HG03457 (cell line): ENCODE data around the gene P2RY13.

Experiments used
- ATAC-seq: cut with Tn5 transposase; IDR thresholded peaks from one replicate; pipeline ENCODE4 v1.9.1; 2021; ENCODE audit warnings: moderate number of reproducible peaks; ENCODE audit not compliant: unreplicated experiment

The P2RY13 gene

DNA sequence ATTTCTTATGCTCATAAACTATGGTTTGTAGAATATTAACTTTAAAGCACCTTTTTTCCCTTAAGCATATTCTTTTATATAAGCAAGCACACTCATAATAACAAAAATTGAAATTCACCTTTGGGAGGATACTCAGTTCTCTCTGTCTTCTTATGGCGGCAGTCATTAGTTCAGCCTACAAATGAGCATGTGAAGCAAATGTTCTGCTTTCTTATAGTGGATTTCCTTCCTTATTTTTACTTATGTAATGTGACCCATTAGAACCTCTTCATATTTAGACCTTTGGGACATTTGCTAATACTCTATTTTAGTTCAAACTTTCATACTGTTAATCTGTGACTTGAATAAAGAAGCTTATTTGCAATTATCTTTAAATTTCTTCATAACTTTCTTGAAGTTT, at the start of gene P2RY13:
TSS of gene P2RY13 (minus strand) at position 187 of the 400 bp plus-strand sequence. CDS start at position 166, 21 bp downstream.
- no peak for ATAC-seq

DNA sequence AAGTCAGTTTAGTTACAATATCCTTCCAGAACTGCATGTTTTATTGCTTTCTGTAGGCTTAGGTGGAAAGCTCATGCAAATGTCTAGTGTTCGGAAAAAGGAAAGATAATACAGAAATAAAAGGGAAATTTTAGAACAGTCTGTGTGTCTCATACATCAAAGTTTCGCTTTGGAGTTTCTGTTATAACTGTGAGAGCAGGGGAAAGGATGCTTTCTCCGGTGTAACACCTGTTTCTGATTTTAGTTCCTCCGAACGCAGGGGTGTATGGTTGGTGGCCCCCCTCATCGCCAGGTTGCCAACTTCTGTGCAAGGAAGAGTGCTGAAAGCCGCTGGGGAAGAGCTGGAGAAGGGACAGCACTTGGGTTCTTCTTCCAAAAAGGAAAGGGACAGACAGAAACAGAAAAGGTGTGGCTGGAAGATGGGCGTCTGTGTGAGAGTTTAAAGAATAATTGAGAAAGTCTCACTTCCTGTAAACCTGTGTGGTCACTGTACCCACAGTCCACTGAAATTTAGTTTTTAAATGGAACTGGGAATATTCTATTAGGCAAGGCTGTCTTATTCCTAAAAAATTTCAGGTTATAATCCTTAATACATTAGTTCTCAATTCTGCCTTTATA, 48.5 kb upstream of the P2RY13 start:
- no peak for ATAC-seq

DNA sequence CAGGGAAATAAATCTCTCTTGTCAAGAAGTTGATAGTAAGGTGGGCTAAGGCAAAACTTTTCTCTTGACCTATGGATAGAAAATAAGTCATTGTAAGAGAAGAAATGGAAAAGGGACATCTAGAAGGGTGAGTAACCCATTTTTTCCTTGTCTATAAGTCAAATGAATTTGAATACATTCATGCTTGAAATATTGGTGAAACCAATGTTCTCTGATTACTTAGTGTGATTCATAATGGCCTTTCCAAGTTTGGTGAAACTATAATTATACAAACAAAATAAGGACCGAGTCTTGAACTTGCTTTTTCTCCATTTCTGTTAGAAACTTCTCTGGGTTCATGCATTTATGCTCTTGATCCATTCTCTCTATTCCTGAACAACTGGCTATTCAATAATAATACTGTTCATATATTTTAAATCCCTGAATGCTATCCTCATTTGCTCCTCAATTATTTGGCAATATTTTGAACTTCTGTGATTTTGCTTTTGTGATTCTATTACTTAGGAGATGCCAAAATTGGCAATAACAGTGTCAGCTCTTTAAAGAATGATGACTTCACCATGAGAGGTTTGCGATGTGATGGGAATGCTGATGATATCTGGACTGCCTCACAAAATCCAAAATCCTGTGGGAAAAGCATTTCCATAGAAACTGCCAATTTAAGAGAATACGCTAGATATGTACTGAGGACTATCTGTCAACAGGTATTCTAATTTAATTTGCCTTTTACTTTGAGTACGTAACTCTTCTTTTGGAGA, 42.9 kb upstream of the P2RY13 start:
- no peak for ATAC-seq

DNA sequence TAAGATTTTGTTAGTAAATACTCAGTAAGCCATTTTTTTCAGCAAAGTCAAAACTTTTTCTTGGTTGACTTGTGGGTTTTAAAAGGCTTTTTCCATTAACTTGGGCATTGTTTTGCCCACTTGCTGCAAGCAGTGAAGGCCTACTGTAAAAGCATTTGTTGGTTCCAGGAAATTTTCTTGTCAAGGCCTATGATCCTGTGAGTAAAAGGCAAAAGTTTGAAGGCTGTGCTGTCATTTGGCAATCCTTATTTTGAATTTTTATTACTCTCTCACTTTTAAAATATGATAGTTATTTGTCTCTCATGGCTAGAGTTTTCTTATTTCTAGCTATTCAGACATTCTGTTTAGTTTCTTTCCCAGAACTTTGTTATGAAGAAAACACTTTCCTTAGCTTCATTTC, 42.2 kb upstream of the P2RY13 start:
- ATAC-seq = no peak

DNA sequence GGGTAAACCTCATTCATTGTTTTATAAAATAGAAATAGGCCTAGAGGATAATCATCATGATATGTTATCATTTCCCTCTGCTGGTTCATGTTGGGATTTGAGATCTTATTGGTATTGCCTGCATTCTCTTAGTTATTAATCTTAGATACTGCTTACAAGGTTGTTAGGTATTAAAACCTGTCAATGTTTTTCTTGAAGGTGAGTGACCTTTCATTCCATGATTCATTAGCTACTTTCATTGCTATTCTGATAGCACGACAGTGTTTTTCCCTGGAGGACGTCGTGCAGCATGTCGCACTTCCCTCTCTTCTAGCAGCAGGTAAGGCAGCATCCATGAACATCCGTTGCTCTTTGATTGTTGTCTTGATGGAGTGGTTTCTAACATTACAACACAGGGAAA, 38.1 kb upstream of the P2RY13 start:
- no peak for ATAC-seq

DNA sequence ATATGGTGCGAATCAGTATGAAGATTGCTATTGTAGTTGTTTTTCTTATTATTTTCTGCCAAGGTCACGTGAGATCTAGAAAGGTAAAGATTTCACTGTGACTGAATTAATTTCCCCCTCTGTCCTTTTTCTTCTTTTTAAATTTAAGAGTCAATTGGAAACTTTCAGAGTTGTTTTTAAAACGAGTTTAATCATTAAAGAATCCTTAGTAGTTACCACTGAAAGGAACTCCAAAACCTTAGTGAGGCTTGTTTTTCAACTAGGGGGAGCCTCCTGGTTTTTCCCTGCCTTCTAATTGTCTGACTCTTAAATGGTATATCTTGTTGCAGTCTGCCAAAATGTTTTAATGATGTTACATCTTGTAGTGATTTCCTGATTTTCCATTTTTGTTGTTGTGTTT, 37.6 kb upstream of the P2RY13 start:
- no peak for ATAC-seq

DNA sequence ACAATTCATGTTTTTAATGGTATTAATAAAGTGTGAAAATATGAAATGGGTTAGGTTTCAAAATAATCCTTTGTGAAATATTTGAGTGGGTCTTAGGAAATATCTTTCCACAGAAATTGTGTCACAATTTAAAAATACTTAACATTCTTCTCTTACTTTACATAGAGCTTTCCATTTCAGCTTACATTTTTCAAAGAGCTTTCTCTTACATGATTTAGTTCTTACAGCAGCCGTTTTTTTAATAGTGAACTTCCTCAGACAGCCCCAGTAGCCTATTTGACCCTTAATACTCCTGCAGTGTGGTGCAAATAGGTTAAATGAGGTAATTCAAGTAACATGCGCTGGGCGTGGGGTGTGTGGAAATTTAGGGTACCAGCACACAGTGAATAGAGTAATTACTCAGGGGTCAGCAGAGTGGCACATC, 33.4 kb upstream of the P2RY13 start:
- ATAC-seq = no peak

DNA sequence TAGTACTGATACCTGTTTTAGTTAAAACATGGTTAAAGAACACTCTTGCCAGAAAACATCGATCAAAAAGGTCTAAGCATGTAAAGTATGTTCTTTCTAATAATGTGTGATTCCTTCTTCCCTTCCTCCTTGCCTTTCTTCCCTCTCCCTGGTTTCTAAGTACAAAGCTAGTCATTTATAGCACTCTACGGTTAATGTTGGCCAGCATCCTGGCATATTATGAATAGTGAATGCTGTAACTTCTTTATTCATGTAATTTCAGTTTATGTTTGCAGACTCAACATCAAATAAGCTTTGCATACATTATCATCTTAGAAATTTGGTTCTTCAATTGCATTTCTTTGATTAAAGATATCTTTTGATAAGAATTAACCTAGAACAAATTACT, 28.1 kb upstream of the P2RY13 start:
- ATAC-seq = no peak

DNA sequence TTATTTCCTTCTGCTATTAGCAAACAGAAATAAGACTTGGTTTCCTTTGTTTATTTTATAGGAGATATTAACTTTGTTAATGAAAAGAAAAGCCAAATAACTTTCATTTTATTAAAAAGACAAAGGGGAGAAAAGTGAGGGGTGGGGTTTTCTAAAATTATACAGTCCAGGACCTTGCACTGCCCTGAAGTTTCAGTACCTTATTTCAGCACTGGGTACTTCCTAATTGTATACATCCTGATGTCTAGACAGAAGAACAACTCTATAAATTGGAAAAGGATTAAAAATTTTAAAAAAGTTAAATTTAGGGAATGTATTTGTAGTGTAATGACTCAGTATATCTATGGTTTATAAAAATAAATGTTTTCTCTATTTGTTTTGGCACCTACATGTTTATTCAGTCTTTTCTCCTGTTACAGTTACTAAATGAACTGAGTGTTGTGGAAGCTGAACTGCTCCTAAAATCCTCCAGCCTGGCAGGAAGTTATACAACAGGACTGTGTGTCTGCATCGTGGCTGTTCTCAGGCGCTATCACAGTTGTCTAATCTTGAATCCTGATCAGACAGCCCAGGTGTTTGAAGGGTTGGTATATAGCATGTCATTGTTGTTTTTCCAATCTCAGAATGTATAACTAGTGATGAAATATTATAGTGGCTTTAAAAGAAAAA, 27.6 kb upstream of the P2RY13 start:
- ATAC-seq = no peak

DNA sequence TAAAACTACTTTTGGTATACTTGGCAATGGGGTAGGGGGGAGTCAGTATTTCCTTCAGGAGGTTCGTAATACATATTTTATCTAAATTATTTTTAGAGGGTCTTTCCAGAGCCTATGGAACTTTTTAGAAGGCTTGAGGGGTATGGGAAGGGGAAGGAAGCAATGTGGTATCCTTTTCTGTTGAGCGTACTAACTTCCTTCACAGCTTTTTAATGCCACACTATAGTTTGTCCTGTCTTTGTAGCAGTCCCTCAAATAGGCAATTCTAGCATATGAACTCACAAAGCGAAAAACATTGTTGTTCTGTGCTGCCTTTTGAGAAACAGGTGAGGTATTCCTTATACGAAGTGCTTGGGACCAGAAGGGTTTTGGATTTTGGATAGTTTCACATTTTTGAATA, 22.3 kb upstream of the P2RY13 start:
- ATAC-seq = no peak

DNA sequence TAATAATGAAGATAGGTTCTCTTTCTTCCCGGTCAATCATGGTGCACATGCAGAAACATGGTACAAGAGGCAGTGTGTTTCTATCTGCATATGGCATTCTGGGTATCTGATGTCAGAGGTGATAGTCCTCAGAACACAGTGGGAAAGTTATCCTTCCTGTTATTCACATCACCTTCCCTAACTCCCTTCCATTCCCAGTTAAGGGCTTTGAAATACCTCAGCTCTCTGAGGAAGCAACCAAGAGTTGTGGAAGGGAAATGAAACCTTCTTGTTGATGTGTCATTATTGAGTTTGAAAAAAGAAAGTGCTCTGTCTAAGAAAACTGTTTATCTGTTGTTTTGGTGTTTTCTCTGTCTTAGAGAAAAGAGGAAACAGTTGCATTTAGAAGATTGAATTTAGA, 21.9 kb upstream of the P2RY13 start:
- no peak for ATAC-seq

DNA sequence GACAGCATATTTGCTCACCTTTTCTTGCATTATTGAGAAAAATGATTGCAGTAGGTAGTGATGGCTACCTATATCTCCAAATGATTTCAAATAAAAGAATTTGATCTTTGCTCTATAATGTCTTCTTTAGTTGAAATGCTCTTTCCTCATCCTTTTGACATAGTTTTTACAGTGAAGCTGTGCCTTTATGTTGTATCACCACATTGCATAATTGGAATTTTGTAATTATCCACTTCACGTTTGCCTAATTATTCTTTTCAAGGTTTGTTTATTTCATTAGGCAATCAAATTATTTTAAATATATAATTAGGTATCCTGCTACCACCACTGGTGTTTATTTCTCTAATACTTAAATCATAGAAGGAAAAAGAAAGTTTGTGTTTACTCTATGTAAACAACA, 21.3 kb upstream of the P2RY13 start:
- ATAC-seq = no peak

DNA sequence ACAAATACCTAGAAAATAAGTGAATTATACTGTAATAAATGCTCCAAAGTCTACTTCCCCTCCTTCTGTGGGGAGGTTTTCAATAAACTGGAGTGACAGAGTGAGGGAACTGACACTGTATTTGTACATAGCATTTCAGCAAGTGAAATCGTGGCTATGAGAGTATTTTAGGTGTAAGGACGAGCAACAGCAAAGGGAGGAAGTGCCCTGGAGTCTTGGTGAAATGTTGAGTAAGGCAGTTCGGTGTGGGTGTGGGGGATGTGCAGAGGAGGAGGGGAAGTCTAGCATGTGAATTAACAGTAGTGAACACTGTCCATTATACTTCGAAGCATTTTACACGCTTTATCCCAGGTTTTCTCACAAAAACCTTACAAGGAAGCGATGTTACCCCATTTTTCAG, 18.1 kb upstream of the P2RY13 start:
- no peak for ATAC-seq

DNA sequence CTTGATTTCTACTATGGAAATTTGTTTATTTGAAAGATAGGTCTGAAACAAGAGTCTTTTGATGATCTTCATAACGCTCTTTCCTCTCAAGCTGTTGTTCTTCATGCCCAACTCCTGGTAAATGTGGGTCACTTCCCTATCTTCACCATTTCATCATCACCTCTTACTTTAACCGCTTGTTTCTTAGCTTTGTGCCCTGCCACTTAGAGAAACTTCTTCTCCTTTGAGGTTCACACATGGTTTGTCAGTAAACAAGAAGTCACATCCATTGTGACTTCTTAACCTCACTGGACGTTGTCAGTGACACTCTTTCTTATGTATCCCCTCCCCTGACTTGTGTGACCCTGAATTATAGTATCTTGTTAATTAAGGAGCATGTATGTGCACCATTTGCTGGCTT, 16.9 kb upstream of the P2RY13 start:
- ATAC-seq = no peak

DNA sequence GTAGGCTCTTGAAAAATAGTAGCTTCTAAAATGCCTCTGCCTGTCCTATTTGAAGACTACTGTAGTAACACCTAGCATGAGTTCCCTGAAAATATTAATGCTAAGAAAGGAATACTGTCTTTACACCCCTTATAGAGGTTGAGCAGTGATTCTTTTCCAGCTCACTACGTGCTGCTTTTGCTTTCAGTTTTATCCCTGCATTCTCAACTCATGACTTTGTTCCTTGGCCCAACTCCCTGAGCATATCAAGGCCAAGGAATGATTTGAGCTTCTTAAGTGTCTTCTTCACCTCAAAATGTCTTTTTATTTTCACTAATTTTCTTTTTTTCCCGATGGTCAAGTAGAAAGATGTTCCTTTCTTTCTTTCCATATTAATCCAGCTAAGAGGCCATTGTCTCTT, 16.5 kb upstream of the P2RY13 start:
- ATAC-seq = no peak

DNA sequence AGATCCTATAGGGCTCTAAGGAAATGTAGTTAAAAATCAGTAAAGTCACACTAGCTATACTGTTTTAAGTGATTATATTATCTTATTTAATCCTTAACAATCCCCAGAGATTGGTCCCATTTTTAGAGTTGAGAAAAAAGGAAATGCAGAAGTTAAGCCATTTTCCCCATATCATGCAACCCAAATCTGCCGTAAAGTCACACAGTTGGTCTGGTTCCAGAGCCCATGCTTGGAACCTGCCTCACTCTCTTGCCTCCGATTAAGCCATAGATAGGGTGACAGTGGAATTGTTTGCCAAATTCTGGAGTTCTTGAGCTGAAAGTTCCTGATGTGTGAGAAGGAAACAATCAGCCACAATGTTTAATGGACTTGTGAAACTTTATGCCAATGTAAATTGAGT, 2.3 kb upstream of the P2RY13 start:
- no peak for ATAC-seq

DNA sequence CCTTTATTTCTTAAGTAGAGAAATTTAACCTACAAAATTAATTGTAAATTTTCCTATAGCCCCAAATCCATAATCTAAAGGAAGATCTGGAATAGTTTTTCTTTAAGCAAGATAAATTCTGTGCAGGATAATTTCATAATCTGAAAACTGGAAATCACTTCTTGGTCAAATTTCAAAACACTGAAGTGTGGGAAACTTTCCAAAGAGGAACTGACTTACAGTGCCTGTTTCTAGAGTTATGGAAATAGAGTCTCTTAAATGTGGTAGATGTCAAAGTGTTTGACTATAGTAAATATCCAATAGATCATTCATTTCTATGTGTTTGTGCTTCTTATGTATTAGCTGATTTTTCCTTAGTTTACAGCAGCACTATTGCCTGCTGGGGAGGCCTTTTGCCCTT, 1.6 kb upstream of the P2RY13 start:
- ATAC-seq = no peak

DNA sequence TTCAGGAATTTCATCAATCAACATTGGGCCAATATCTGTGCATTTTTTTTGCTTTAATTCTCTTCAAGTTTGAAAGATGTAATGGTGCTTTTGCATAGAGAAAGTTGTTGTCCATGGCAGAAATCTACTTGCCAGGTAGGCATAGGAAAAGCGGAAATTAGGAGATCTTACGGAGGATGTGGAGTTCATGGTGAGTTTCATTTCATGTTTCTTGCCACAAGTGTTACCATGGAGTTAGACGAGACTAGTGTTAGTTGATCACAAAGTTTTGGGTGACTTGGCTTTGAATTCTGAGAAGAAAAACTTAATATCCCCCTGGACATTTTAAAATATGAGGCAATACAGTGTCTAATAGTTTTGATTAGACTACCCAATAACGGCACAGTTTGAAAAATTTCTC, 1.0 kb upstream of the P2RY13 start:
- ATAC-seq = no peak

DNA sequence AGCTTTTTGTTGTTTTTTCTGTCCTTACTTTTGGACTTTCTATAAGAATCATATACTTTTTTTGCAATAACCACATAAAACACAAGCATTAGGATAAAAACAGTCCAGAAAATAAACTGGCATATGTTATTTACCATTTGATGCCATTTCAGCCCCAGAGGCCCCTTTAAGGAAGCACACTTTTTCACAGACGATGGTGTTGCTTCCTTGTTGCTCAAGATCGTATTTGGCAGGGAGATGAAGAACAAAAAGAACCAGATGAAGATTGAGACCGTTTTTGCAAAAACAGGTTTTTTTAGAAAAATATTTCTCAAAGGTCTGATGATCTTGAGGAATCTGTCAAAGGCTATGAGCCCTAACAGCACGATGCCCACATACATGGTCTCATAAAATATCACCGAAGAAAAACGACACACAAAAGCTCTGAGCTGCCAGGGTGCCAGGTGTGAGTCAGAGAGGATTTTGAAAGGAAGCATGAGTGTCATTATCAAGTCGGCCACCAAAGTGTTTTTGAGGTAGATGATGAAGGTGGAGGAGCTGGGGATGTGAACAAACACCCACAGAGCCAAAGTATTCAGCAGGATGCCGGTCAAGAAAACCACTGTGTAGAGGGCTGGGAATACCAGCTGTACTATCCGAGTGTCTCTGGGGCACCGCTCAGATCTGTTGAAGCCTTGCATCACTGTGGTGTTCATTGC, 902 bp downstream of the P2RY13 start:
- no peak for ATAC-seq

DNA sequence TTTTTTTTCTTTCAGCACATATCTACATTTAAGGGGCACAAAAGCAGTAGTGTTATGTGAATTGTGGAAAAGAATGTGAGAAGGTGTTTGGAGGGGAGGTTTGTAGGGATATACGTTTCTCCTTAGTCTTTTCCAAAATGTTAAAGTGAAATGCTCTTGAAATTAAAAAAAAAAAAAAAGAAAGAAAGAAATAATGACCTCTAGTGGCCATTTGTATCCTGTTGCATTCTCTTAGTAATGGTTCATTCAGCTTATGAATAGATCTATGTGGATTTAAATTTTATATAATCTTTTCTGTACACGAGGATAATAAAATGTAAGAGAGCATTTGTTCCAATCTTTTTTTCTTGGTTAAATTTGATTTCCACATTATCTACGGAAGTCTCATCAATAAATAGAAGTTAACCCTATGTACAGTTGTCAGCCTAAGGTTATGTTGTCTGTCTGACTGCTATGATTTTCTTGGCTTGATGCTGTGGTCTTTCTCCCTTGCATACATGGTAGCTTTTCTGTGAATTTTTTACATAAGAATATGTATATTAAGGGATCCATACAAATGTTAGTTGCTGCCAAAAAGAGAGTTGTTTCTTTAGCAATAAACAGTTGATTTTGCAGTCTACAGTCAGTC, 1.7 kb downstream of the P2RY13 start:
- no peak for ATAC-seq

DNA sequence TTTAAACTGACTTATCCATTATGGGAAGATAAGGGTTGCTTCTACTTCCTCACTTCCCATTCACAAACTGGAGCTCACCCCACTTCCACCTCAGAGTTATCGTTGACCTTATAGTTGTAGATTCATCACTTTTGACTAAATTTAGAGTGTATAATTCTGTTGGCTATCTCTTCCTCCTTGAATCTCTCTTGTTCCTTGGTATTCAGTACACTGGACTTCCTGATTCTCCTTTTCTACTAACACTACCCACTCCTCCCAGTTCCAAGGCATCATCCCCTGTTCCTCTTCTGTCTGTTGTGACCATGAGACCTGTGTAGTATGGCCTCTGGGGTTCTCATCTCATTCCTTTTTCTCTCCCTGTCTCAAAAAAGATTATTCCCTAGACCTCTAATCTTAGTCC, 6.8 kb downstream of the P2RY13 start:
- no peak for ATAC-seq
